GM19025 (cell line): ENCODE data around the gene SCFD2.

Experiments used
- ATAC-seq: cut with Tn5 transposase; IDR thresholded peaks from one replicate; pipeline ENCODE4 v1.9.1; 2021; ENCODE audit warnings: mild to moderate bottlenecking, low read depth, moderate library complexity; ENCODE audit not compliant: unreplicated experiment

The SCFD2 gene

DNA sequence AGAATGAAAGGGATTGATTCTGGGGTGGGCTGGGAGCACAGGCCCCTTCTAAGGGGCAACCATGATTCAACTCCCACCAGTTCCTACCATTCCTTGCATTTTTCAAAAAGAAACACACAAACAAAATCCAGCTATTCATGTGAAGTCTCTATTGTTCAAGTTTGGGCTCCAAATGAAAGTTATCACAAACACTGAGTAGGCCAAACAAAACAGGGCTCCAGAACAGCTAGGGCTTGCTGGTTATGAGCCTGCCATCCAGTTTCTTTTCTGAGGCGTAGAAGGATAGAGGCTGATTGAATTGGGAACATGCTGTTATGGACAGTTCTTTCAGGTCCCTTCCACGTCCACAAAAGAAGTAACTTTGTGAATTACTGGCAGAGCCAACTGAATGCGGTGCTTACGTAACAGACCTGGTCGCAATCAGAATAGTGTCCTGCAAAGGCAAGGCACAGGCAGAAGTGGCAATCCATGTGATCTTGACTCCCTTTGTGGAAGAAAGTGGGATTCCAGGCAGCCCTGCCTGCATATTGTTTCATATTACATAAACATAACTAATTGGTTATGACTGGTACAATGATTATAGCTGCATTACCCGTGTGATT is 244.5 kb downstream of the SCFD2 start:
- no peak for ATAC-seq

DNA sequence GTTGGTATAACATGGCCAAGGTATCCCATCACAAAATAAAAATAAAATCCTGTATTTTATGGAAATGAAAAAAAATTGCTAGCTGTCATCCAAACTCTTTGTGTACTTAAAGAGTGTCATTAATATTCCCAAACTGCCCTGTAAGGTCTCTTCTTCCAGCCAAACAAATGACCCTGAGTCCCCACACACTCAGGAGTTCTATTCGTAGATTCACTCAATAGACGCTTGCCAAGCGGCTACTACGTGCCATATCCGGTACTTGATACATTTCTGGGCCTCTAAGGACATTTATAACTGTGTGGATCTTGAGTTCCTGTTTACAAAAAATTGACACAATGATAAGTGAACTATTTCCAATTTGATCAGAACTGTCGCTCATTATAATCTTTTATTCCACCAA is 245.1 kb downstream of the SCFD2 start:
- no peak for ATAC-seq

DNA sequence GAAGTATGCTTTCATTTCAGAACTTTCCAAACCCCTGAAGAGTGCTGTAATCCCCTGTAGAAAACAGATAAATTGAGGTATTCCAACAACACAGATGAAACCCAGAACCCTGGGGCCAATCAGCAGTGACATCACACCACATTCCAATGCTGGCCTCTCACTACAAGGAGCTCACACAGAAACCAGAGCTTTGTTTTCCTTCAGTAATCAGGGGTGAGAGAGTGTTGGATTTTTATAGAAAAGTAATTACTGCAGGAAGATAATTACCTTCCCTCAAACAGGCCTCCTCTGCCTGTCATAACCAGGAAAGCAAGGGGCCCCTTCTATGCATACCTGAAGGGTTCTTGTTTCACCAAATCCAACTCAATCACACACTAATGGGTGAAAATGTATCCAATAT is 246.2 kb downstream of the SCFD2 start:
- no peak for ATAC-seq

DNA sequence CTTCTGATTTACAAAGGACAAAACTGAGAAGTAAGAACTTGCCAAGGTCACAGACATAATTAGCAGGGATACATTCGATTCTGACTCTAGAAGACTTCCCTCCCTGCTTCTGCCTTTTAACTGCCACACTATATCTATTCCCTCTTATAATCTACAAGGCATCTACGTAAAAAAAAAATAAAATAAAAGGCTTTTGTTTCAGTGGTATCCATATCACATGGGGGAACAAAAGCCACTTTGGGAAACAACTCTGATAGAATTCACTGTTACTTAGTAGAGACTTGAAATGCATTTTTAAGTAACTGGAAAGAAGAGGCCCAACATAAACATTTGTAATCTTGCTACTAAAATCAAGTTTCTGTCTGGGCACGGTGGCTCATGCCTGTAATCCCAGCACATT is 247.2 kb downstream of the SCFD2 start:
- ATAC-seq = no peak

DNA sequence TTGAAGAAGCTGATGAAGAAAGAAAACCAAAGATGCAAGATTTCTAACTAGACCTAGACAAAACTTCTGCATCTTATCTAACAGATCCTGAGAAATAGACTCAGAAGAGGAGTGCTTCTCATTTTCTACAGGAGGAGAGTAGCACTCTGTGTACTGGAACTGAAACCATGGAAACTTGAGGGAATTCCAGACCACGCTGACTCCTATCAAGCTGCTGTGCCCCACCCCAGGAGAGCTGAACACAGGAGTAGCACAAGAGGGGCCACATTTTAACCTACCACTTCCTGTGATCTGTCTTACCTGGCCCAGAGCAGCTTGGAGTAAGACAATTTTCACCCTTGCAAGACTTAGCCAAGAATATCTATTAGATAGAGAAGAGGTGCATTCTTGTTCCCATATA is 248.9 kb downstream of the SCFD2 start:
- ATAC-seq = no peak

DNA sequence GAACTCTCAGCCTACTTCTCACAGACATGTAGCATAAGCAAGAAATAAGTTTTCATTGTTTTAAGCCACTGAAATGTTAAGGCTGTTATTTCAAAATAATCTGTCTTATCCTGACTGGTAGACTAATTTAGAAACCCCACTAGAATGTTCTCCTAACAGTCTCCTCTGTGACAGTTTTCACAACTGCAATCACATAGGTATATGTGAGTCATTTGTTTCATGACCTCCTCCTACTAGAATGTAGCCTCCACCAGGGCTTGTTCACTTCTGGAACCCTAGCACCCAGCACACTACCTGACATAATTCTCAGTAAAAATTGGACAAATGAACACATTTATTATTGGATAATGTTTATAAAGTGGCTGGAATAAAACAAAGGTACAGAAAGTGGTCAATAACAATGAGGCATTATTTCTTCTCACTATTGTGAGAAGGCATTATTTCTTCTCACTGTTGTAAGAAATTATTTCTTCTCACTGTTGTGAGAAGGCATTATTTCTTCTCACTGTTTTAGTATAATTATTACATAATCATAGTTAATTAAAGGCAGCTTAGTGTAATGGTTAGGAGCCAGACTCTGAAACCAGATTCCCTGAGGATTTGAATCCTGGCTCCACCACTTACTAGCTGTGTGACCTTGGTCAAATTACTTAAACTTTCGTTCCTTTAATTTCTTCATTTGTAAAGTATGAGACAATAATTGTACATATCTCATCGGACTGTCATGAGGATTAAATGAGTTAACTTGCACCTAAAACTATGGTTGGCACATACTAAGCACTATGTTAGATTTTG is 252.2 kb downstream of the SCFD2 start:
- no peak for ATAC-seq

DNA sequence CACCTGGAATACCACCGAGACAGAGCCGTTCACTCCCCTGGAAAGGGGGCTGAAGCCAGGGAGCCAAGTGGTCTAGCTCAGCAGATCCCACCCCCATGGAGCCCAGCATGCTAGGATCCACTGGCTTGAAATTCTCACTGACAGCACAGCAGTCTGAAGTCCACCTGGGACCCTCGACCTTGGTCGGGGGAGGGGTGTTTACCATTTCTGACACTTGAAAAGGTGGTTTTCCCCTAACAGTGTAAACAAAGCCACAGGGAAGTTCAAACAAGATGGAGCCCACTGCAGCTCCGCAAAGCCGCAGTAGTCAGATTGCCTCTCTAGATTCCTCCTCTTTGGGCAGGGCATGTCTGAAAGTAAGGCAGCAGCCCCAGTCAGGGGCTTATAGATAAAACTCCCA is 260.5 kb downstream of the SCFD2 start:
- no peak for ATAC-seq

DNA sequence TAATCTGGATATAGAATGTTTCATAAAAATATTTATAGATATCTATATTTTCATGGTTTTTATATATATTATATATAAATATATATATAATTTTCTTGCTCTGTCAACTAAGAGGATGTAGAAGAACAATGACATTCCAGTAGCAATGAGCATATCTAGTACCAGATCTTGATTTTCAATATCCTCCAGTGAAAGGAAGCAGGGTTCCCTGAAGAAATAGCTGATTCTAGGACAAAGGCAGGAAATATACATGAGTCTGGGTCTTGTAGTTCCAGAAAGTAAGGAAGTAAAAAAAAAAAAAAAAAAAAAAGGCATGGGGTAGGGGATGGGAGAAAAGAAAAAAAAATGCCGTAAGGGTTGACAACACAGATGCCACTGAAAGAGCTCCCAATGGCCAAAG is 262.4 kb downstream of the SCFD2 start:
- ATAC-seq = no peak

DNA sequence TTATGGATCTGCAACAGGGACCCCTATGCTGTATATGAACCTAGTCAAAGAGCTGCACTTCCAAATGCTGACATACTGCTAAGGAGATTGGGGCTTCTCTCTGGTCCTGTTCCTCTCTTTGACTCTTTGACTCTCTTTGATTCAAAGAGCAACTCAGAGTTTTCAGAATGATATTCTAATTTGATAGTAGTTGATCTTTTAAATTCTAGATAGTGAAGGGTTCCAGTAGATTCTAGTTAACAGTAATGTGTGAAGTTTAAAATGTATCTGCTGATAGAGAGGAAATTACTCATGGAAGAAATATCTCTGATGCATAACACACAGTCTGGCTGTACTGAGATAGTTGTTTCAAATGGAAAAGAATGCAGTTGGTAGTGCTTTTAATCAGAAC is 264.7 kb downstream of the SCFD2 start:
- no peak for ATAC-seq

DNA sequence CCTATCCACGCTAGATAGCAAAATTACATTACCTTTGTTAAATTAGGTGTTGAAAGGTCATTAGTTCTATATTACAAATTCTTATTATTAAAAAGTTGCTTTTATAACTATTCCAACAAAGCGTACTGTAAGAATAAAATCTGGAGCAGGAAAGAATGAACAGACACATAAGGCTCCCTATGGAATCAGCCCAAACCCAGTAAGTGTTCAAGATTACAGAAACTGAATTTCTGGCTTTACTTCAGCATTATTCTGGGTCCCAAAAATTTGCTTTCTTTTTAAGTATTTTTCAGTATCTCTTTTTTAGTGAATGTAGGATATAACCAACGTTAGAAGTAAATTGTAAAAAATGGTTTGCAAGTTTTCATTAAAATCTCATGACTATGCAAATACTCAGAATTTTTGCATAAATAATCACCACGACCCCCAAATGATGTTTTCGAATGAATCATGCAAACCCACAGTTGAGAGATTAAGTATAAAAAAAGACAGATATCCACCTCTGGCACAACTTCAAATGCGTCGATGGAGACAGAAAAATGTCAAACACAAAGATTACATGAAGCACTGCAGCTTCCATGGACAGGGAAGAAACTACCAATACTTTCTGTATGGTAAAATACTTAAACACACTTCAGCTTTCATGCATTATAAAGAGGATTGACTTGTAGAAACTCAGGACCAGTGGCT is 265.2 kb downstream of the SCFD2 start:
- ATAC-seq = no peak

DNA sequence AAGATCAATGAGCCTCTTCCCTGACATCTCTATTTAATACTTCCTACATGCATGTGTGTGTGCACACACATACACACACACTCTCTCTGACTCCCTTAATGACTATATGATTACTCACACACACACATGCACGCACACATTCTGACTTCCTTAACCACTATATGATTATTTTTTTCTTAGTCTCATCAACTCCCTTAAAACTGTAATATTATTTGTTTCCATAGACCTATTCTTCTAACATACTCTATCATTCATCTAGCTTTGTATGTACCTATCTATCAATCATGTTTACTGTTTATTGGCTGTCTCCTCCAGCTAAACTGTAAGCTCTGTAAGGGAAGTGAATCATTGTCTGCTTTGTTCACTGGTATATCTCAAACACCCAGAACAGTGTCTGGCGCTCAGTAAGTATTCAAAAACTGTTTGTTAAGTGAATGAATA is 267.2 kb downstream of the SCFD2 start:
- no peak for ATAC-seq

DNA sequence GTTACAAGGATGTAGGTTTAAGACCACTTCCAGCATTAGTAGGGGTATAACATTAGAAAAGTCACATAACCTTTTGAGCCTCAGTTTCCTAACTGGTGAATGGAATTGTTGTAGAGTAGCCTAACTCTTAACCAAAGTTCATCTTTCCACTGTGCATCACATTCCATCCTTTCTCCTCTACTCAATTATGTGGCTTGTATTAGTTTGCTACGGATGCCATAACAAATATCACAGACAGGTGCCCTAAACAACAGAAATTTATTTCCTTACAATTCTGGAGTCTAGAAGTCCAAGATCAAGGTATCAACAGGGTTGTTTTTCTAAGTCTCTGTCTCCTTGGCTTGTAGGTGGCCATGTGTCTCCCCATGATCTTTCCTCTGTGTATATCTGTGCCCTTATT is 271.8 kb downstream of the SCFD2 start:
- no peak for ATAC-seq

DNA sequence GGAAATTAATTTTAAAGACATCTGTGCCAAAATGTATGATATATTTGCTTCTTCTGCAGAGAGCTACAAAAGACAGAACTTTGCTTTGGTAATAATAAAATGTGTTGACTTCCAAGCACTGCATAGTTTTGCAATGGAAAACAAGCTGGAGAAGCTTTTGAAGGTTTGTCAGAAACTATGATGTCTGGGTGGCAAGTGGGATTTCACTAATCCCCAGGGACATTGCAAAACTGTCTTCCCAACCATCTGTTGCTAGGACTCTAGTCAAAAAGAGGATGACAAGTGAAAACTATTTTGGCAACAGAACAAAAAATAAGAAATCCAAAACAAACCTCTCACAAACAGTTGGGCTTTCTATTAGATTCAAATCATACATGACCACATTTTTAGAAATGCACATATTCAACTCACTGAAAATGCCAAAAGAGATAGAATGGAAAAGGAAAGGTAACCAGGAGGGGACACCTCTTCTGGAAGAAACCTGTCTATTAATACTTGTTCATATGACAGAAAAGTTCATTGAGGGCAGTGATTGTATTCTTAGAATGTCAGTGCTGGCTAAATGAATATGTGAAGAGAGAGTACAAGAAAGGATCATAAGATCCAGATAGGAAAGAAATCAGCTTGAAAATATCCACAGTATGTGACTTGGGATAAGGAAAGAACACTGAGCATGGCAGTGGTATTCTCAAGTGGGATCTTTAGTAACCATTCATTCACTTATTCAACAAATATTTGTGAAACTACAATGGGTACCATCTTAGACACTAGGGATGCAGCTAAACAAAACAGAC is 275.7 kb downstream of the SCFD2 start:
- ATAC-seq = no peak

DNA sequence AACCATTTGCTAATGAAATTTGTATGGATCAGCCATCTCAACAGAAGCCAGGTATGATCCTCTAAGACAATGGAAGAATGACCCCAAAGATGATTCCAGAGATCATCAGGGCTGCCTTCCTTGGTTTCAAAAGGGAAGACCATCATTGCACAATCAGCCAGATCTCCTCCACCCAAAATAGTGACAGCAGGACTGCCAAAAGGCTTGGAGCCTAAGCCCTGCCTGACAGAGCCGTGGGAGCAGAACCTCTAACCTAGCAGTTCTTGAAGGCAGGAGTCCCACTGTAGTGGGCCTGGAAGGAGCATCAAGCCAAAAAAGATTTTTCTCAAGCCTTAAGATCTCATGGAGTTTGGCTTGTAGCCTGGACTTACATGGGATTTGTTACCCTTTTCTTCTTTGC is 277.7 kb downstream of the SCFD2 start:
- no peak for ATAC-seq

DNA sequence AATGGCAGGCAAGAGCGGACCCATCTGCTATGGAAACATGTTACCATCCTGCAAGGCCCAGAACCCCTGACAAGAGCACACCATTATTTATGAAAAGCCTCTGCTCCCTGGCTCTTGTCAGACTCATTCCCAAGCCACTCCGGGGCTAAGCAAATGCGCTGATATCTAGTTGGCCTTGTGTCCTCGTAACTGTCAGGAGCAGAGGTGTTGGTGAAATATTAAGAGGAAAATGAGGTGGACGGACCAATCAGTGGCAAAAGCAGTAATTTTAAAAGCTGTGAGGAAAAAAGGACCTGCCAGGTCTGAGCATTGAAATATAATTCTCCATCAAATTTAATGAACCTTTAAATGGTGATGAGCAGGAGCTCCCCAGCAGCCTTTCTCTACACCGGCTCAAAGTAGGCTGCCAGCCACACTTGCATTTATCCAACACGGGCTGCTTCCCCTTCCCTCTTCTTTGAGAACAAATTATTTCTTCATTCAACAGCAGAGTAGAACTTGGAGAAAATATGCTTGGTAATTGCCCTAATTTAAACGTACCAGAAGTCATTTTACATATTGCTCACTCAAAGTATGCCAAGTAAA is 289.4 kb downstream of the SCFD2 start:
- no peak for ATAC-seq

DNA sequence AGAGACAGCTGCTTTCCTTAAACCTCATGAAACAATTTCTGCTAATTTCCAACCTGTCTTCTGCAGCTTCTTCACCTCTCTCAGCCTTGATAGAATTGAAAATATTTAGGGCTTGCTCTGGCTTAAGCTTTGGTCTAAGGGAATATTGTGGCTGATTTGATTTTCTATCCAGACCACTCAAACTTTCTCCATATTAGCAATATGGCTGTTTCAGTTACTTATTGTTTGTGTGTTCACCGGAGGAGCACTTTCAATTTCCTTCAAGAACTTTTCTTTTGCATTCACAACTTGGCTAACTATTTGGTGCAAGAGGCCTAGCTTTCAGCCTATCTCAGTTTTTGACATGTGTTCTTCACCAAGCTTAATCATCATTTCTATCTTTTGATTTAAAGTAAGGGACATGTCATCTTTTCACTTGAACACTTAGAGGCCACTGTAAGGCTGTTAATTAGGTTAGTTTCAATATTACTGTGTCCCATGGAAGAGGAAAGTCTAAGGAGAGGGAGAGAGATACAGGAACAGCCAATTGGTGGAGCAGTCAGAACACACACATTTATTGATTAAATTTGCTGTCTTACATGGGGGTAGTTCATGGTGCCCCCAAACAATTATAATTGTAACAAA is 290.6 kb downstream of the SCFD2 start:
- no peak for ATAC-seq

DNA sequence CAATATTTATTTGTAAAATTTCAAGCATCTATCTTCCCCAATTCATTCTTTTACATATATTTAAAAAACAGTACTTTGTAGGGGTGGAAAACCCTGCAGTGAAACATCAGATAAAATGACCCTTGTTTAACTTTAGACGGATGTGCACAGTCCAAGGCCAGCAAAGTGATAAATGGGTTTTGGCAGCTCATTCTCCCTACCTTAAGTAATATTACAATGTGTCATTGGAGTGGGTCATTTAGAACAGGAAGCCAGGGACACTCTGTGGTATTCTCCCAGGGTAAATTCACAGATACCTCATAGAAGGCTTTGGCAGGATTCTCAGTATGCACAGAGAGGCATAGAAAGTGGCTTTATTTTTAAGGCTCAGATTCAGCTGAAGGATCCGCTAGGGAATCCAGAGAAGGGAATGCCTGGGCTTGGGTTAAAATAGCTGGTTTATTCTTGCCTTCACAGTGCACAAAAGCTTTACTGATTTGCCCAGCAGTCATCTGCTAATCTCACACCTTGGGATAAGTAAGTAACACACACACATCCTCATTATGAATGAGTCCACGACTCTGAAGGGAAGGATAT is 297.0 kb downstream of the SCFD2 start:
- ATAC-seq = no peak

DNA sequence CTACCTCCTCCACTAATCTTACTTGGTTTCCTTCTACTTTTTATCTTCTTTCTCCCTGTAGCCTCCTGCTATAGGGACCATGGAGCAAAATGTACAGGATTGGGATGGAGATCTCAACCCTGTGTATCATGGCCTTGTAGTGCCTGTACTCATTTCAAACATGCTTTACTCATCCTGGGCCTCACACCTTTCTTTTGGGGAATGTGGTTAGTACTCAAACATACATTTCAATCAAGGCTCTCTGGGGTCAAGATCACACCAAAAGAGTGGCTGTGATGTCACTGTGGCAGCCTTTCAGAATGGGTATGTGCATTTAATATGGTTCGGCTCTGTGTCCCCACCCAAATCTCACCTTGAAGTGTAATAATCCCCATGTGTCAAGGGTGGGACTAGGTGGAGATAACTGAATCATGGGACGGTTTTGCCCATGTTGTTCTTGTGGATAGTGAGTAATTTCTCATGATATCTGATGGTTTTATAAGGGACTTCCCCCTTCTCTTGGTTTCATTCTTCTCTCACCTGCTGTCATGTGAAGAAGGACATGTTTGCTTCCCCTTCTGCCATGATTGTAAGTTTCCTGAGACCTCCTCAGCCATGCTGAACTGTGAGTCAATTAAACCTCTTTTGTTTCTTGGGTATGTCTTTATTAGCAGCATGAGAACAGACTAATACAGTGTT is 298.6 kb downstream of the SCFD2 start:
- ATAC-seq = no peak

DNA sequence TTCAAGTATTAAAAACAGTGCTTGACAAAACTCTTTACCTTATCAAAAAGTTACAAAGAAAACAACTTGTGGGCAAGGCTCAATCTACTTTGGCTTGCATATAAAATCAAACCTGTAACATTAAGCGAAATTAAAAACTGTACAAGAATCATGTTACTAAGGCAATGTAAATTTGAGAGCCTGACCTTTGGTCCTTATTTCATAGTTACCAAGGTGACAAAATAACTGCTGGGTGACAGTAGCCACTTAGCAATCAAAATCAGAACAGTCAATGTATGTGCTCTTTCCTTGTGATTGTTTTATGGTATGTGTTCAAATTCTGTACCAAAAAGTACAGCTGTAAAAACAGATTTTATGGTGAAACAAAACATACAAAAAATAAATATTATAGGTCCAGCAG is 299.7 kb downstream of the SCFD2 start:
- ATAC-seq = no peak
